DND-41 (cell line): ENCODE results near the gene PTS.

Experiments used
- ATAC-seq: fragments of 200-7000 bp; cut with Tn5 transposase; 3 replicates; pipeline ENCODE4 v1.9.1; 2021; ENCODE audit warnings: low read depth; ENCODE audit not compliant: insufficient read depth
- DNase-seq: peaks from one replicate; pipeline ENCODE4 v3.0.0-alpha.2; 2020
- H2AFZ ChIP-seq: 2 replicates; pipeline ENCODE4 v1.6.0; 2012; ENCODE audit warnings: low read depth, low read length
- H3K27ac ChIP-seq: 2 replicates; pipeline ENCODE4 v1.5.1; 2012; ENCODE audit warnings: low read length, inconsistent platforms
- H3K27me3 ChIP-seq: fragments of 200-600 bp; sonication (generic); 2 replicates; pipeline ENCODE4 v1.6.0; 2012; ENCODE audit warnings: low read length, mild to moderate bottlenecking, inconsistent platforms; ENCODE audit not compliant: insufficient read depth, poor library complexity
- H3K36me3 ChIP-seq: 2 replicates; pipeline ENCODE4 v1.5.1; 2012; ENCODE audit warnings: low read length, inconsistent platforms; ENCODE audit not compliant: insufficient read depth
- H3K4me1 ChIP-seq: 2 replicates; pipeline ENCODE4 v1.5.1; 2012; ENCODE audit warnings: mild to moderate bottlenecking, low read length; ENCODE audit not compliant: insufficient read depth
- H3K4me2 ChIP-seq: 2 replicates; pipeline ENCODE4 v1.6.0; 2012; ENCODE audit warnings: mild to moderate bottlenecking, moderate library complexity, low read length, inconsistent platforms; ENCODE audit not compliant: insufficient read depth
- H3K4me3 ChIP-seq, 2 experiments: fragments of 200-600 bp in 1 of 2; shearing (Covaris generic) in 1 of 2; 2 replicates each; pipeline ENCODE4 v1.5.1; 2012 to 2016; ENCODE audit warnings: inconsistent platforms in 2 of 2, low read length in 2 of 2, mild to moderate bottlenecking in 2 of 2, low read depth in 1 of 2, moderate library complexity in 1 of 2
- H3K79me2 ChIP-seq: 2 replicates; pipeline ENCODE4 v1.6.0; 2012; ENCODE audit warnings: low read length, inconsistent platforms; ENCODE audit not compliant: insufficient read depth
- H3K9ac ChIP-seq: 2 replicates; pipeline ENCODE4 v1.6.0; 2012; ENCODE audit warnings: low read depth, mild to moderate bottlenecking, inconsistent platforms, low read length, moderate library complexity
- H3K9me3 ChIP-seq: 2 replicates; pipeline ENCODE4 v1.5.1; 2012; ENCODE audit warnings: low read length, moderate library complexity, mild to moderate bottlenecking, inconsistent platforms; ENCODE audit not compliant: insufficient read depth, severe bottlenecking
- H4K20me1 ChIP-seq: 2 replicates; pipeline ENCODE4 v1.6.0; 2012; ENCODE audit warnings: low read length; ENCODE audit not compliant: insufficient read depth
- EZH2 ChIP-seq: IDR thresholded peaks from 3 replicates; pipeline ENCODE4 v1.6.1; 2012; ENCODE audit warnings: borderline replicate concordance, low read depth, mild to moderate bottlenecking, moderate library complexity, low read length, inconsistent platforms; ENCODE audit not compliant: severe bottlenecking
- TF ChIP-seq, protein P1 (sequence below): IDR thresholded peaks from 2 replicates; pipeline ENCODE4 v1.5.1; 2012; ENCODE audit warnings: borderline replicate concordance, low read length, moderate library complexity, mild to moderate bottlenecking; ENCODE audit not compliant: poor library complexity, severe bottlenecking; ENCODE audit errors: extremely low read depth

Gene PTS

GRCh38 chr11:112265659-112266409 lies 39.6 kb downstream of the PTS start:
- H3K27ac ChIP-seq = no peak overlapping the region
- H3K4me3 ChIP-seq = no peak overlapping the region
- no peak overlapping the region for H3K9ac ChIP-seq
- no peaks in the 10 kb centered on the region for H3K36me3 ChIP-seq
- no peaks in the 10 kb centered on the region for H3K4me1 ChIP-seq
- no peaks in the 10 kb centered on the region for H3K9me3 ChIP-seq
- no peak for DNase-seq
- H4K20me1 ChIP-seq = no peaks in the 10 kb centered on the region
- ATAC-seq = no peak
- TF ChIP-seq EZH2 = no peak
- TF ChIP-seq, protein P1, sequence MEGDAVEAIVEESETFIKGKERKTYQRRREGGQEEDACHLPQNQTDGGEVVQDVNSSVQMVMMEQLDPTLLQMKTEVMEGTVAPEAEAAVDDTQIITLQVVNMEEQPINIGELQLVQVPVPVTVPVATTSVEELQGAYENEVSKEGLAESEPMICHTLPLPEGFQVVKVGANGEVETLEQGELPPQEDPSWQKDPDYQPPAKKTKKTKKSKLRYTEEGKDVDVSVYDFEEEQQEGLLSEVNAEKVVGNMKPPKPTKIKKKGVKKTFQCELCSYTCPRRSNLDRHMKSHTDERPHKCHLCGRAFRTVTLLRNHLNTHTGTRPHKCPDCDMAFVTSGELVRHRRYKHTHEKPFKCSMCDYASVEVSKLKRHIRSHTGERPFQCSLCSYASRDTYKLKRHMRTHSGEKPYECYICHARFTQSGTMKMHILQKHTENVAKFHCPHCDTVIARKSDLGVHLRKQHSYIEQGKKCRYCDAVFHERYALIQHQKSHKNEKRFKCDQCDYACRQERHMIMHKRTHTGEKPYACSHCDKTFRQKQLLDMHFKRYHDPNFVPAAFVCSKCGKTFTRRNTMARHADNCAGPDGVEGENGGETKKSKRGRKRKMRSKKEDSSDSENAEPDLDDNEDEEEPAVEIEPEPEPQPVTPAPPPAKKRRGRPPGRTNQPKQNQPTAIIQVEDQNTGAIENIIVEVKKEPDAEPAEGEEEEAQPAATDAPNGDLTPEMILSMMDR = no peak
- H3K4me2 ChIP-seq = no peak overlapping the region
- H2AFZ ChIP-seq = no peak overlapping the region
- no peaks in the 10 kb centered on the region for H3K27me3 ChIP-seq
- H3K79me2 ChIP-seq = no peaks in the 10 kb centered on the region

- no peaks in the 10 kb centered on the region for H3K36me3 ChIP-seq
- no peaks in the 10 kb centered on the region for H3K79me2 ChIP-seq
- H4K20me1 ChIP-seq = no peaks in the 10 kb centered on the region
- ATAC-seq (no peak), DNase-seq (no peak)
- TF ChIP-seq, protein P1 = no peak
- no peak for TF ChIP-seq EZH2
- no peak overlapping the region for H3K4me3 ChIP-seq
- H3K9me3 ChIP-seq = no peaks in the 10 kb centered on the region
- H3K27me3 ChIP-seq = no peaks in the 10 kb centered on the region
- no peaks in the 10 kb centered on the region for H3K4me1 ChIP-seq
- no peak overlapping the region for H2AFZ ChIP-seq
- H3K4me2 ChIP-seq = no peak overlapping the region
- H3K9ac ChIP-seq = no peak overlapping the region
- no peak overlapping the region for H3K27ac ChIP-seq
These were observed 40.2 kb downstream of the PTS start for GRCh38 chr11:112266410-112266778.

DNA sequence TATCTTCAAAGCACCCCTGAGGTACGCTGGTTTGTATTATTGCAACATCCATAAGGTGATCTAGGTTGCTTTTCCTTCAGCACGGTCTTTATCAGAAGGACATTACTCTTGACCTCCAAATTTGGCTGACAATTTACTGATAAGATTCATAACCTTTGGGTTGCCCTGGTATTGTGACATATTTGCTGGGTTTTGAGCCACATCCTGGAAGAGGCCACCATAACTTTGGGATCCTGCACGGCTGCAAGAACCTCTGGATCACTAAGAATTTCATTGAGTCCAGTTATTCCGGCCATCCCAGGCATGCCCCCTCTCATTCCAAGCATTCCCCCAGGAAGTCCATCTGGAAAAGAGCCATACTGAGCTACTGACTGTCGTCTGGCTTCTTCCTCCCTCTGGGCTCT lies 41.0 kb downstream of the PTS start:
- ATAC-seq = no peak
- Histone ChIP-seq H3K9ac (no peak overlapping the region), H3K27me3 (no peaks in the 10 kb centered on the region), H3K36me3 (no peaks in the 10 kb centered on the region), H4K20me1 (no peaks in the 10 kb centered on the region), H2AFZ (no peak overlapping the region), H3K4me3 (no peak overlapping the region), H3K79me2 (no peaks in the 10 kb centered on the region), H3K4me1 (no peaks in the 10 kb centered on the region), H3K27ac (no peak overlapping the region), H3K9me3 (no peaks in the 10 kb centered on the region), H3K4me2 (no peak overlapping the region)
- TF ChIP-seq, protein P1 = no peak
- no peak for TF ChIP-seq EZH2
- no peak for DNase-seq
